HG02623 (cell line): ENCODE data around the gene GRM6.

Experiments used
- ATAC-seq: cut with Tn5 transposase; IDR thresholded peaks from one replicate; pipeline ENCODE4 v1.9.1; 2021; ENCODE audit warnings: moderate library complexity; ENCODE audit not compliant: unreplicated experiment

GRM6 gene

DNA sequence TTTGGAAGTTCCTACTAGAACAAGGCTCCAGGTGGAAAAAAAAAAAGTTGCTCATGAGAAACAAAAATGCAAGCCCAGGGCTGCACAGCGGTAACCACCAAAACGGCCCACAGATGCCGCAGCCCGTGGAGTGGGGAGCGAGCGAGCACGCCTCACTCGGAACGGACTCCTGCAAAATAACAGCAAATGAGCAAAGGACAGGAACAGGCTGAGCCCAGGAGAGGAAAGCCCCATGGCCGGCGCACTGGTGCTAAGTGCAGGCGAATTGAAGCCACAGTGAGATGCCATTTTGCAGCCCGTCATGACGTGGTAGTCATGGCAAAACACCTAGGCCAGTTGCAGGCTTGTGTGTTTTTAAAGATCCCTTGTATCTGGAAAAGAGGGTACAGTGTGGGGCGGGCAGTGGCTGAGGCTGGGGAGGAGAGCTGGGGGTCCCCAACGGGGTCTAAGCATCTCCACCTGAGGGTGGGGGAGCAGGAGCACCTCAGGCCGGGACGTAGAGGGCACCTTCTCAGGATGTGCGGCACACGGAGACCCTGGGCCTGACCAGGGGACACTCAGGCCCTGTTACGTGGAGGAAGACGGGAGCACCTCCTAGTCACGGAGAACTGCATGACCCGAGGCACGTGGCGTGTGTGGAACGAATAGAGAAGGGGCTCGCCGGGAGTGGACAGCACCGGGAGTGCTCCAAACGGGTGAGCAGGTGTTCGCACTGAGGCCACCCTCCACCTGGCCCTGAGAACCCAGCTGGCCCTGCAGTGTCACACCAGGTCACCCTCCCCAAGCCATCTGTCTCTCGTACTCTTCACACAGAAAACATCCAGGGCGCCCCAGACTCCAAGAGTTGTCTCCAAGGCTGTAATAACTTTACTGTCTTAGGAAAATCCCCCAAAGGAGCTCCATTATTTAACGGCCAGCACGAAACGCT lies 10.7 kb downstream of the GRM6 start:
- ATAC-seq: no peak

DNA sequence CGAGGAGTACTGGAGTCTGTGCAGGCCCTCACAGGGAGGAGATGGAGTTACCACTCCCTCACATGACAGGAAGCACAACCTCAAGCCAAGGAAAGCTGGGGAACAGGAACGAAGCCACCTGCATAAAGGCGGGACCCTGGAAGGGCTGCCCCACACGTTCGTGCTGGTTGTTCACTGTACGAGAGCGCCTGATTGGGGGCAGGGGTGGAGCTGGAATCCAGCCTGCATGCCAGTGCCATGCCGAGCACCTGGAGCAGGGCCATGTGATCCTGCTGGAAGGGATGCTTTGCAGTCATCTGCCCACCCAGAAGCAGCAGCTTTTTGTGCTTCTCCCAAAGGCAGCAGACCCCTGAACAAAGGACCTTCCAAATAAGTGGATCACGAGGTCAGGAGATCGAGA lies 11.4 kb downstream of the GRM6 start:
- ATAC-seq: no peak

DNA sequence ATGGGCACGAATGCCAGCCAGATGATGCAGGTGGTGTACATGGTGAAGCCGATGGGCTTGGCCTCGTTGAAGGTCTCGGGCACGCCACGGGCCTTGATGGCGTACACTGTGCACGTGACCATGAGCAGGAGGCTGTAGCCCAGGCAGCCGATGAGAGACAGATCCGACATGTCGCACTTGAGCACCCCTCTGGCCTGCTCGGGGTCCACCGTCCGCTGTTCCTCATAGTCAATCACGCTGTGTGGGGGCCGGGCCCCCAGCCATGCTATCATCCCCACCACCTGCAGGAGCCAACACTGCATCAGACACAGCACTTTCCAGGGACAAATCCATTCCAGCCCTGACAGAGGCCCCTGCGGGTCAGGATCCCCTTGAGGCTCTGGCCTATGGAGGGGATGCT lies 12.2 kb downstream of the GRM6 start:
- no peak for ATAC-seq

DNA sequence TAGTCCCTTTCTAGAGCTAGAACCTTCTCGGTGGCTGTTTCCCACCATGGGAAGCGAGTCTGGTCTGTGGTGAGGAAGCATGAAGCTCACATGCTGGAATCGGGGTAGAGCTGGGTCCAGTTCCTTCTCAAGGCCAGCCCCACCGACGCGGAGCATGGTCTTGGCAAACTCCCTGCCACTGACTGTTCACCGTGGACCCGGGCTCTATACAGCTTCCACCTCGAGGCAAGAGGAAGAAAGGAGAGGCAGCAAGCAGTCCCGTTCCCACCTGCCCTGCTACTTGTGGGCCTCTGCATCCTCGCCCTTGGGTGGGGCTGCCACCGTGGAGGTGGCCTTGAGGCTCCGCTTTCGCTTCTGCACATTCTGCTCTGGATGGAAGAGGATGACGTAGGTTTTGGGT lies 13.7 kb downstream of the GRM6 start:
- no peak for ATAC-seq

DNA sequence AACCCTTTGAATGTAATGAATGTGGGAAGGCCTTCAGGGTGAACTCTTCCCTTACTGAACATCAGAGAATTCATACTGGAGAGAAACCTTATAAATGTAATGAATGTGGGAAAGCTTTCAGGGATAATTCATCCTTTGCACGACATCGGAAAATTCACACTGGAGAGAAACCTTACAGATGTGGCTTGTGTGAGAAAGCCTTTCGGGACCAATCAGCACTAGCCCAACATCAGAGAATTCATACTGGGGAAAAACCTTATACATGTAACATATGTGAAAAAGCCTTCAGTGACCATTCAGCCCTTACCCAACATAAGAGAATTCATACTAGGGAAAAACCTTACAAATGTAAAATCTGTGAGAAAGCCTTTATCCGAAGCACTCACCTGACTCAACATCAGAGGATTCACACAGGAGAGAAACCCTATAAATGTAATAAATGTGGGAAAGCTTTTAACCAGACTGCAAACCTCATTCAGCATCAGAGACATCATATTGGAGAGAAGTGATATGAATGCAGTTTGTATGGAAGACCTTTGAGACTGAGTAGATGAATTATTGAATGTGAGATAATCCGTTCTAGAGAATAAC lies 29.6 kb downstream of the GRM6 start:
- no peak for ATAC-seq

DNA sequence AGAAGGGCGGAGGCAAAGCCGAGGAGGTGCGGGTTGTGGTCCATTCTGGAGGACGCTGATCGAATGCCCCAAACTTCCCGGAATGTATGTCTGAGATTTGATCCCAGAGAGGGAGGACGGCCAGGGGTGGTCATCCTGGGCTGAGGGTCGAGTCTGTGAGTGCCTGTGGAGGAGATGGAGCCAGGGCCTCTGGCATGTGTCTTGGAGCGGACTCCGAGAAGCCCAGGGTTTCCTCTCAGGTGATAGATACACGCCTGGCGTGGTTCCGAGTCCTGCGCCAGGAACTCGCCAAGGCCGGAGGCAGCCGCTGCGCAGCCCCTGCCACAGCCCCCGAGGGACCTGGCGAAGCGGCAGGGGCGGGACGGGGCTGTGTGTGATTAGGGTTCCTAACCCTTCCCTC lies 53.8 kb downstream of the GRM6 start:
- no peak for ATAC-seq

DNA sequence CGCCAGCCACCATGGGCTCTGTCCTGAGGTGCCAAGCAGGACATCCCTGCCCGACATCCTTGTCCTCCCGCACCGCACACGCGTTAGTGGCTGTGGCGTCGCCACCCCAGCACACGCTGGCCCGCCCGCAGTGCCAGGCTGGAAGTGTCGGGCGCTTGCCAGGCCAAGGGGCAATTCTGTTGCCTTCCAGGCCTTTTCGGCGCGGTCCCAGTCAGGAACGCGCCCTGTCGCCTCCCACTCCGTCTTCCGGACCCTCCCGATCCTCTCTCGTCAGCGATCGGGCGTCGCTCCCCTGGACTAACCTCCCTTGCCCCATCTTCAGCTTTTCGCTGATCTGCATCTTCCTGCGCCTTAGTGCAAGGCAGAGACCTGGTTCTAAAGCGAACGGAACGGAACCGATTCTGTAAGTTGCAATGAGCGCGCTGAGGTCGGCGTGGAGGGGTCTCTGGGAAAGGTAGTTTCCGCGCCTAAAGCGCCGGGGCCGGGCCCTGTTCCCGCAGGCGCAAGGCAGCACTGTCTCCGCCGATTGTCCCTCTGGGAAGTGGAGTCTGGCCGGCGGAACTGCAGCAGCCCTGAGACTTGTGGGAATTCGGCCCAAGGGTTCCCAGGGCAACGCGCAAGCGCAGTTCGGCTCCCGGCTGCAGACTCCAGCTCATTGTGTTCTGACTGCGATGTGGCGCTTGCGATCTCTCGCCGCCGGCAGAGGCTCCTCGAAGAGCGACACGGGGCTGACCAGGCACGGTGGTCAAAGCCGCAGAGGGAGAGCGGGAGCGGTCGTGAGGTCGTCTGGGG lies 54.4 kb downstream of the GRM6 start, which contains the start of gene ZNF454:
ZNF454 (plus strand) TSS at position 630 of the 792 bp plus-strand sequence. CDS start 1,594 bp downstream, outside the sequence.
- no peak for ATAC-seq

DNA sequence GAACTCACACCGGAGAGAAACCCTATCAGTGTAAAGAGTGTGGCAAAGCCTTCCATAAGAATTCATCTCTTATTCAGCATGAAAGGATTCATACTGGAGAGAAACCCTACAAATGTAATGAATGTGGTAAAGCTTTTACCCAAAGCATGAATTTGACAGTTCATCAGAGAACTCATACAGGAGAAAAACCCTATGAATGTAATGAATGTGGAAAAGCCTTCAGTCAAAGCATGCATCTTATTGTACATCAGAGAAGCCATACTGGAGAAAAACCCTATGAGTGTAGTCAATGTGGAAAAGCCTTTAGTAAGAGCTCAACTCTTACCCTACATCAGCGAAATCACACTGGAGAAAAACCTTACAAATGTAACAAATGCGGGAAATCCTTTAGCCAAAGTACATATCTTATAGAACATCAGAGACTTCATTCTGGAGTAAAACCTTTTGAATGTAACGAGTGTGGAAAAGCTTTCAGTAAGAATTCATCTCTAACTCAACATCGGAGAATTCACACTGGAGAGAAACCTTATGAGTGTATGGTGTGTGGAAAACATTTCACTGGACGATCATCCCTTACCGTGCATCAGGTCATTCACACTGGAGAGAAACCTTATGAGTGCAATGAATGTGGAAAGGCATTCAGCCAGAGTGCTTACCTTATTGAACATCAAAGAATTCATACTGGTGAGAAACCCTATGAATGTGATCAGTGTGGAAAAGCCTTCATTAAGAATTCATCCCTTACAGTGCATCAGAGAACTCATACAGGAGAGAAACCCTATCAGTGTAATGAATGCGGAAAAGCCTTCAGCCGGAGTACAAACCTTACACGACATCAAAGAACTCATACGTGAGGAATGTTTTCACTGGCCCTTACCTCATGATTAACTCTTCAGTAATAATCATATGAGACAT lies 63.0 kb downstream of the GRM6 start:
- no peak for ATAC-seq
